Measurements from ENCODE around the gene FBXL14. TPM values are rescaled to one million over a fixed set of nuclear protein-coding genes. Genes with fewer than 3 reads are reported as not detected.

Gene FBXL14, protein sequence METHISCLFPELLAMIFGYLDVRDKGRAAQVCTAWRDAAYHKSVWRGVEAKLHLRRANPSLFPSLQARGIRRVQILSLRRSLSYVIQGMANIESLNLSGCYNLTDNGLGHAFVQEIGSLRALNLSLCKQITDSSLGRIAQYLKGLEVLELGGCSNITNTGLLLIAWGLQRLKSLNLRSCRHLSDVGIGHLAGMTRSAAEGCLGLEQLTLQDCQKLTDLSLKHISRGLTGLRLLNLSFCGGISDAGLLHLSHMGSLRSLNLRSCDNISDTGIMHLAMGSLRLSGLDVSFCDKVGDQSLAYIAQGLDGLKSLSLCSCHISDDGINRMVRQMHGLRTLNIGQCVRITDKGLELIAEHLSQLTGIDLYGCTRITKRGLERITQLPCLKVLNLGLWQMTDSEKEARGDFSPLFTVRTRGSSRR
- 16.3 and 18.9 TPM in 2 replicates for total RNA-seq

GRCh38 chr12:1594261-1595025 is at the start of gene FBXL14:
TSS of gene FBXL14 (minus strand) at chr12:1594581. CDS start at chr12:1594066, 515 bp downstream.

GRCh38 chr12:1628666-1629337 is 34.4 kb upstream of the FBXL14 start, which contains the start of gene WNT5B:
TSS of gene WNT5B (plus strand) at chr12:1629231. CDS start at chr12:1631355, 2,124 bp downstream.

Other genes with a start within 250 kb of the FBXL14 start
- gene WNT5B, start 34.6 kb upstream of the FBXL14 start, total RNA-seq = 0.33 and 0.38 TPM in 2 replicates
- gene ADIPOR2, start 96.5 kb upstream of the FBXL14 start, total RNA-seq = 30.1 and 42.8 TPM in 2 replicates
- 0.10 TPM in 1 of 2 replicates, not detected in the other for gene LRTM2, start 226.0 kb upstream of the FBXL14 start, total RNA-seq

Data from vein endothelial cell (primary cell).